Hepatic stellate cell (primary cell): Measurements from ENCODE around the gene SNRPA.

ENCODE experiments used
- DNase-seq: peaks from one replicate; pipeline ENCODE4 v3.0.0; 2011; ENCODE audit warnings: low spot score

Gene SNRPA

GRCh38 chr19:40750874-40751537 lies at the start of gene SNRPA:
Gene SNRPA (plus strand): TSS chr19:40751203. CDS start chr19:40751409, 206 bp downstream.
- DNase-seq = peak; percentile 98

- no peak for DNase-seq
Observed at GRCh38 chr19:40701758-40702157, 49.2 kb upstream of the SNRPA start.

GRCh38 chr19:40702337-40703012 lies 48.5 kb upstream of the SNRPA start:
- DNase-seq = no peak

- DNase-seq = no peak
Observed at GRCh38 chr19:40703029-40703755, 47.8 kb upstream of the SNRPA start.

GRCh38 chr19:40704491-40705361 lies 46.3 kb upstream of the SNRPA start:
- DNase-seq = no peak

GRCh38 chr19:40705362-40705651 lies 45.7 kb upstream of the SNRPA start:
- no peak for DNase-seq

GRCh38 chr19:40705950-40706619 lies 44.9 kb upstream of the SNRPA start:
- no peak for DNase-seq

GRCh38 chr19:40707615-40708014 lies 43.4 kb upstream of the SNRPA start:
- DNase-seq = no peak

GRCh38 chr19:40709817-40710216 lies 41.2 kb upstream of the SNRPA start:
- no peak for DNase-seq

GRCh38 chr19:40713939-40714338 lies 37.1 kb upstream of the SNRPA start:
- no peak for DNase-seq

- peak; percentile 96 for DNase-seq
Observed at GRCh38 chr19:40714441-40715299, 36.3 kb upstream of the SNRPA start.

GRCh38 chr19:40716031-40716481 lies 34.9 kb upstream of the SNRPA start:
- peak; percentile 72 for DNase-seq

- DNase-seq = peak; percentile 96
Observed at GRCh38 chr19:40716482-40717324, 34.3 kb upstream of the SNRPA start, which contains the start of the genes COQ8B and ITPKC. Gene COQ8B (minus strand): TSS chr19:40716886. CDS start chr19:40714632, 2,254 bp downstream. Gene ITPKC (plus strand): TSS chr19:40717112. CDS start chr19:40717136, 24 bp downstream.

GRCh38 chr19:40717325-40717879 lies 33.6 kb upstream of the SNRPA start:
- DNase-seq = no peak

GRCh38 chr19:40717880-40718773 lies 32.9 kb upstream of the SNRPA start:
- no peak for DNase-seq

GRCh38 chr19:40718774-40719391 lies 32.1 kb upstream of the SNRPA start:
- DNase-seq = peak; percentile 41

GRCh38 chr19:40719414-40719894 lies 31.5 kb upstream of the SNRPA start:
- DNase-seq = no peak

- no peak for DNase-seq
Observed at GRCh38 chr19:40721140-40721486, 29.9 kb upstream of the SNRPA start.
